OCI-LY7 (cell line): ENCODE measurements around the gene EPS15. TPM values are rescaled to one million over a fixed set of nuclear protein-coding genes. Genes with fewer than 3 reads are reported as not detected.

ENCODE experiments used
- BruUV-seq: library from RNA; stranded (reverse); fragments of 400-500 nt; replicated peaks from 2 replicates; lab custom pipeline; 2021; lab: Mats Ljungman, UMichigan
- CTCF ChIA-PET: fragments of 300-600 bp; sonication (Branson Sonifier 250); formaldehyde crosslinking; loops from one replicate; lab custom pipeline; 2022; ENCODE audit warnings: antibody characterized with exemption; ENCODE audit not compliant: unreplicated experiment; lab: Charles Lee
- POLR2A ChIA-PET: fragments of 300-600 bp; sonication (Branson Sonifier 250); formaldehyde crosslinking; loops from one replicate; lab custom pipeline; 2022; ENCODE audit warnings: antibody characterized with exemption; lab: Charles Lee
- DNase-seq: peaks from one replicate; pipeline ENCODE4 v3.0.0-alpha.2; 2015; ENCODE audit warnings: low spot score
- H2AFZ ChIP-seq: fragments of 200-600 bp; sonication (generic), shearing (Covaris generic); 2 replicates; pipeline ENCODE4 v1.6.1; 2014; ENCODE audit warnings: mild to moderate bottlenecking, antibody characterized with exemption, low read length, moderate library complexity
- H3K27ac ChIP-seq: fragments of 200-600 bp; sonication (generic); 2 replicates; pipeline ENCODE4 v1.5.1; 2014; ENCODE audit warnings: mixed run types, low read depth, mild to moderate bottlenecking, moderate library complexity, low read length, inconsistent platforms; ENCODE audit not compliant: poor library complexity, severe bottlenecking
- H3K36me3 ChIP-seq: fragments of 200-600 bp; sonication (generic); 2 replicates; pipeline ENCODE4 v1.6.1; 2014; ENCODE audit warnings: mild to moderate bottlenecking, antibody characterized with exemption, low read length, moderate library complexity, mixed read lengths; ENCODE audit not compliant: insufficient read depth
- H3K4me1 ChIP-seq: fragments of 200-600 bp; sonication (generic); 2 replicates; pipeline ENCODE4 v1.5.1; 2014; ENCODE audit warnings: mild to moderate bottlenecking, low read length; ENCODE audit not compliant: insufficient read depth, poor library complexity, severe bottlenecking
- H3K4me2 ChIP-seq: fragments of 200-600 bp; sonication (generic); 2 replicates; pipeline ENCODE4 v1.6.1; 2014; ENCODE audit warnings: mild to moderate bottlenecking, low read length
- H3K4me3 ChIP-seq: fragments of 200-600 bp; sonication (generic); 2 replicates; pipeline ENCODE4 v1.5.1; 2014; ENCODE audit warnings: mild to moderate bottlenecking, low read depth, low read length; ENCODE audit not compliant: poor library complexity, severe bottlenecking
- H3K79me2 ChIP-seq: fragments of 200-600 bp; sonication (generic); 2 replicates; pipeline ENCODE4 v1.6.1; 2016; ENCODE audit warnings: low read depth, mild to moderate bottlenecking, low read length, moderate library complexity, mixed read lengths; ENCODE audit not compliant: insufficient read depth
- H3K9me2 ChIP-seq: fragments of 200-600 bp; sonication (generic); 2 replicates; pipeline ENCODE4 v1.6.1; 2016; ENCODE audit warnings: mild to moderate bottlenecking, low read length, mixed read lengths; ENCODE audit not compliant: insufficient read depth
- H3K9me3 ChIP-seq: fragments of 200-600 bp; sonication (generic); 2 replicates; pipeline ENCODE4 v1.6.1; 2014; ENCODE audit warnings: mild to moderate bottlenecking, mixed run types, low read length, mixed read lengths
- H4K20me1 ChIP-seq: fragments of 200-600 bp; sonication (generic); 2 replicates; pipeline ENCODE4 v1.6.1; 2014; ENCODE audit warnings: mild to moderate bottlenecking, antibody characterized with exemption, low read length, moderate library complexity, mixed read lengths; ENCODE audit not compliant: insufficient read depth
- EZH2phosphoT487 ChIP-seq: fragments of 200-600 bp; sonication (generic); IDR thresholded peaks from 2 replicates; pipeline ENCODE4 v1.6.1; 2018; ENCODE audit warnings: low read depth, borderline replicate concordance, mild to moderate bottlenecking, mixed run types, antibody characterized with exemption, low read length, moderate library complexity, mixed read lengths
- intact Hi-C: fragments of 100-400 bp; cut with micrococcal nuclease; formaldehyde crosslinking; loops from one replicate; pipeline ENCODE4 v1.10.0; 2022; ENCODE audit not compliant: unreplicated experiment
- total RNA-seq, 2 experiments: library from RNA; depleted of rRNA in 1 of 2; stranded (reverse); fragments of >200 nt in 1 of 2; shearing (Covaris generic) in 1 of 2; gene quantifications; 2 replicates each; pipeline ENCODE4 v1.2.3, GENCODE V29; 2014 to 2022
- TF ChIP-seq, protein P1 (sequence below): fragments of 200-600 bp; sonication (generic); conservative IDR thresholded peaks from 2 replicates; pipeline ENCODE4 v1.5.1; 2014; ENCODE audit warnings: mild to moderate bottlenecking, antibody characterized with exemption, low read length, moderate library complexity, mixed read lengths

The EPS15 gene
- total RNA-seq, 2 experiments from 2014 or later, result 23.8 to 73.2 TPM

GRCh38 chr1:51385776-51386175 lies 133.3 kb downstream of the EPS15 start:
- Histone ChIP-seq H3K9me2 (no peaks in the 10 kb centered on the region), H3K79me2 (no peaks in the 10 kb centered on the region), H3K4me1 (no peaks in the 10 kb centered on the region), H4K20me1 (no peaks in the 10 kb centered on the region), H3K4me2 (no peak overlapping the region), H3K36me3 (peaks cover 38% of the 10 kb centered on the region), H3K27ac (no peak overlapping the region), H2AFZ (no peak overlapping the region), H3K4me3 (no peak overlapping the region), H3K9me3 (peaks cover 13% of the 10 kb centered on the region; the same call in 1 of the 2 replicates)
- ChIA-PET POLR2A (no interaction called here), CTCF (no interaction called here)
- intact Hi-C loops, result no loop called here
- TF ChIP-seq, protein P1, sequence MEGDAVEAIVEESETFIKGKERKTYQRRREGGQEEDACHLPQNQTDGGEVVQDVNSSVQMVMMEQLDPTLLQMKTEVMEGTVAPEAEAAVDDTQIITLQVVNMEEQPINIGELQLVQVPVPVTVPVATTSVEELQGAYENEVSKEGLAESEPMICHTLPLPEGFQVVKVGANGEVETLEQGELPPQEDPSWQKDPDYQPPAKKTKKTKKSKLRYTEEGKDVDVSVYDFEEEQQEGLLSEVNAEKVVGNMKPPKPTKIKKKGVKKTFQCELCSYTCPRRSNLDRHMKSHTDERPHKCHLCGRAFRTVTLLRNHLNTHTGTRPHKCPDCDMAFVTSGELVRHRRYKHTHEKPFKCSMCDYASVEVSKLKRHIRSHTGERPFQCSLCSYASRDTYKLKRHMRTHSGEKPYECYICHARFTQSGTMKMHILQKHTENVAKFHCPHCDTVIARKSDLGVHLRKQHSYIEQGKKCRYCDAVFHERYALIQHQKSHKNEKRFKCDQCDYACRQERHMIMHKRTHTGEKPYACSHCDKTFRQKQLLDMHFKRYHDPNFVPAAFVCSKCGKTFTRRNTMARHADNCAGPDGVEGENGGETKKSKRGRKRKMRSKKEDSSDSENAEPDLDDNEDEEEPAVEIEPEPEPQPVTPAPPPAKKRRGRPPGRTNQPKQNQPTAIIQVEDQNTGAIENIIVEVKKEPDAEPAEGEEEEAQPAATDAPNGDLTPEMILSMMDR, result no peak
- TF ChIP-seq EZH2phosphoT487, result no peak
- DNase-seq, result no peak
- BruUV-seq, result no TSS peak

DNA sequence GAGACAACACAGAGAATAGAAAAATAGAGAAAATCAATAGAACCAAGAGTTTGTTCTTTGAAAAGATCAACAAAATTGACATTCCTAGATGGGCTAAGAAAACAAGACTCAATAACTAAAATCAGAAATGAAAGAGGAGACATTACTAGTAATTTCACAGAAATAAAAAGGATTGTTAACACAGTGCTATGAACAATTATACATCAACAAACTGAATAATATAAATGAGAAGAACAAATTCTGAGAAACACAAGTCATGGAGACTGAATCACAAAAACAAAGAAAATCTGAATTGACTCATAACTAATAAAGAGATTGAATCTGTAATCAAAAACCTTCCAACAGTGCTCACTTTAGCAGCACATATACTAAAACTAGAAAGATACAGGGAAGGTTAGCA lies 137.1 kb downstream of the EPS15 start:
- ChIA-PET POLR2A (interaction anchor here (0.6 to 1.1 kb wide), 2 partner anchors 35 to 1675 kb away, joined by 3 read pairs; no protein-coding TSS in a partner anchor), CTCF (no interaction called here)
- Histone ChIP-seq H3K9me2 (no peaks in the 10 kb centered on the region), H3K4me2 (no peak overlapping the region), H3K79me2 (no peaks in the 10 kb centered on the region), H4K20me1 (no peaks in the 10 kb centered on the region), H3K36me3 (peaks cover 62% of the 10 kb centered on the region), H3K4me1 (no peaks in the 10 kb centered on the region), H3K4me3 (no peak overlapping the region), H3K27ac (no peak overlapping the region), H2AFZ (no peak overlapping the region), H3K9me3 (peaks cover 24% of the 10 kb centered on the region; the same call in 1 of the 2 replicates)
- intact Hi-C loops, result no loop called here
- BruUV-seq, result no TSS peak
- TF ChIP-seq, protein P1, result no peak
- TF ChIP-seq EZH2phosphoT487, result no peak
- DNase-seq, result no peak

- Histone ChIP-seq H3K4me2 (no peak overlapping the region), H3K9me2 (no peaks in the 10 kb centered on the region), H3K36me3 (peaks cover 60% of the 10 kb centered on the region), H3K4me3 (no peak overlapping the region), H3K79me2 (no peaks in the 10 kb centered on the region), H3K27ac (no peak overlapping the region), H3K9me3 (peaks cover 22% of the 10 kb centered on the region; the same call in 1 of the 2 replicates), H3K4me1 (no peaks in the 10 kb centered on the region), H4K20me1 (no peaks in the 10 kb centered on the region), H2AFZ (no peak overlapping the region)
- no TSS peak for BruUV-seq
- intact Hi-C loops, result no loop called here
- ChIA-PET POLR2A (no interaction called here), CTCF (no interaction called here)
- TF ChIP-seq EZH2phosphoT487, result no peak
- TF ChIP-seq, protein P1, result no peak
- no peak for DNase-seq
These were observed 138.1 kb downstream of the EPS15 start for GRCh38 chr1:51380936-51381335.
